ENCODE data around the gene MTUS2. TPM values are rescaled to one million over a fixed set of nuclear protein-coding genes. Genes with fewer than 3 reads are reported as not detected.

The MTUS2 gene
- total and polyA plus RNA-seq, 9 of the 15 experiments (the other 6 are each of a cell fraction or from before 2014, with no cell fraction given), result 0.01 to 0.28 (median 0.06) TPM; not detected in 1

DNA sequence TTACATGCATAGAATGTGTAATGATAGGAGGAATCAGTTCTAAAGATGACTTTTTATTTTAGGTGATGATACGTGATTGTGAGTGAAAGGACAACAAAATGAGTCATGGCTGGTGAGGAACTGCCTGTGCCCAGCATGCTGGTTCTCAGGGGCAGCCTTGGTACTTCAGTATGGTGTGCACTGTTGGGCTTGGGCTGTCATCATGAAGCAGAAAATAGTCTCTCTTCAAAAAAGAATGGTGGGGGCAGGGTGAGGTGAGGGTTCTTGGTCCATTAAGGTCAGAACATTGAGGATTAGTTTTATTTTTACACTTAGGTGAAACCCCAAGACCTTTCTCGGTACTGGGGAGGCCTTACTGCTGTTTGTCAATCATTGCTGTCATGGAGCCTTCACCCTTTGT is 309.5 kb downstream of the MTUS2 start:
- CTCF ChIA-PET (ENCODE audit: low intra/inter-chr PET ratio), result no interaction called here

GRCh38 chr13:29131159-29131558 is 311.0 kb downstream of the MTUS2 start:
- Histone ChIP-seq H3K9ac (ENCODE audit: insufficient read depth in 1 of 2, low read depth in 2 of 2, low read length in 2 of 2) (no peak overlapping the region), H3K27me3 (ENCODE audit: control insufficient read depth in 2 of 2, insufficient read depth in 2 of 2, low read length in 2 of 2) (no peaks in the 10 kb centered on the region), H3K4me2 (ENCODE audit: insufficient read depth, low read length) (no peak overlapping the region), H3K4me1 (replicated peaks in 1 of 2; ENCODE audit: control insufficient read depth in 2 of 2, insufficient read depth in 2 of 2, low read length in 2 of 2) (no peaks in the 10 kb centered on the region), H2AFZ (ENCODE audit: low read depth, low read length) (no peak overlapping the region), H3K36me3 (ENCODE audit: control insufficient read depth, insufficient read depth, low read length) (no peaks in the 10 kb centered on the region), H3K27ac (ENCODE audit: extremely low read depth, low read depth, low read length) (no peak overlapping the region), H3K4me3 (no peak overlapping the region), H3K9me1 (ENCODE audit: control insufficient read depth, insufficient read depth, low read length) (no peaks in the 10 kb centered on the region), H3K79me2 (ENCODE audit: control insufficient read depth, insufficient read depth, low read length) (no peaks in the 10 kb centered on the region), H4K20me1 (replicated peaks; ENCODE audit: control insufficient read depth, insufficient read depth, low read length) (no peaks in the 10 kb centered on the region), H3K9me3 (replicated peaks; ENCODE audit: control insufficient read depth, insufficient read depth, low read depth, low read length) (no peaks in the 10 kb centered on the region)
- FAIRE-seq, result no peak
- TF ChIP-seq BCLAF1 (IDR thresholded peaks at IDR 0.05; ENCODE audit: borderline replicate concordance in 1 of 2, control insufficient read depth in 1 of 2, low read depth in 2 of 2, low read length in 1 of 2), result no peak
- TF ChIP-seq HOXB6 (CRISPR knock-in tag; IDR thresholded peaks at IDR 0.05; ENCODE audit: borderline replicate concordance), result no peak
- BruUV-seq (replicated peaks), result no TSS peak
- DNase-seq (ENCODE audit: extremely low read depth in 1 of 4, low spot score in 3 of 4), result no peak
- in situ Hi-C loops (cut with MboI), result no loop called here
- 0% methylated on average over 1 of the region's 1 CpG for whole genome bisulfite sequencing (ENCODE audit: insufficient coverage, low coverage, missing lambda C conversion rate)
- intact Hi-C loops (cut with micrococcal nuclease), result no loop called here
- ATAC-seq, result no peak
- CTCF ChIA-PET (ENCODE audit: low intra/inter-chr PET ratio), result no interaction called here
- POLR2A ChIA-PET, result no interaction called here

More for the DNA sequence above, 309.5 kb downstream of the MTUS2 start:
- intact Hi-C loops (cut with micrococcal nuclease), result no loop called here
- Histone ChIP-seq H2AFZ (ENCODE audit: low read depth, low read length) (no peak overlapping the region), H3K27me3 (ENCODE audit: control insufficient read depth in 2 of 2, insufficient read depth in 2 of 2, low read length in 2 of 2) (no peaks in the 10 kb centered on the region), H3K4me1 (replicated peaks in 1 of 2; ENCODE audit: control insufficient read depth in 2 of 2, insufficient read depth in 2 of 2, low read length in 2 of 2) (no peaks in the 10 kb centered on the region), H3K4me2 (ENCODE audit: insufficient read depth, low read length) (no peak overlapping the region), H4K20me1 (replicated peaks; ENCODE audit: control insufficient read depth, insufficient read depth, low read length) (no peaks in the 10 kb centered on the region), H3K4me3 (no peak overlapping the region), H3K27ac (ENCODE audit: extremely low read depth, low read depth, low read length) (no peak overlapping the region), H3K9me3 (replicated peaks; ENCODE audit: control insufficient read depth, insufficient read depth, low read depth, low read length) (no peaks in the 10 kb centered on the region), H3K9me1 (ENCODE audit: control insufficient read depth, insufficient read depth, low read length) (no peaks in the 10 kb centered on the region), H3K36me3 (ENCODE audit: control insufficient read depth, insufficient read depth, low read length) (no peaks in the 10 kb centered on the region), H3K79me2 (ENCODE audit: control insufficient read depth, insufficient read depth, low read length) (no peaks in the 10 kb centered on the region), H3K9ac (ENCODE audit: insufficient read depth in 1 of 2, low read depth in 2 of 2, low read length in 2 of 2) (no peak overlapping the region)
- POLR2A ChIA-PET, result no interaction called here
- ATAC-seq (no peak), FAIRE-seq (no peak), DNase-seq (ENCODE audit: extremely low read depth in 1 of 4, low spot score in 3 of 4) (no peak)
- TF ChIP-seq MED1 (CRISPR knock-in tag; IDR thresholded peaks at IDR 0.05; ENCODE audit: borderline replicate concordance), result no peak
- TF ChIP-seq DNMT1 (IDR thresholded peaks at IDR 0.05), result no peak
- no peak for TF ChIP-seq PRPF4 (IDR thresholded peaks at IDR 0.05; ENCODE audit: insufficient read depth, low read depth, low read length, poor library complexity, severe bottlenecking)
- TF ChIP-seq TEAD1 (CRISPR knock-in tag; IDR thresholded peaks at IDR 0.05), result no peak
- TF ChIP-seq BCL6 (CRISPR knock-in tag; IDR thresholded peaks at IDR 0.05), result no peak
- no peak for TF ChIP-seq FOSL1 (tag; conservative IDR thresholded peaks at IDR 0.05)
- no peak for TF ChIP-seq KLF6 (CRISPR knock-in tag; IDR thresholded peaks at IDR 0.05; ENCODE audit: borderline replicate concordance)
- WGBS (ENCODE audit: insufficient coverage, low coverage, missing lambda C conversion rate), result 0% methylated on average over 2 of the region's 2 CpGs
- in situ Hi-C loops (cut with MboI), result no loop called here
- BruUV-seq (replicated peaks), result no TSS peak

Data from K562 (cell line).